ENCODE data around the gene MFN2.

DNA sequence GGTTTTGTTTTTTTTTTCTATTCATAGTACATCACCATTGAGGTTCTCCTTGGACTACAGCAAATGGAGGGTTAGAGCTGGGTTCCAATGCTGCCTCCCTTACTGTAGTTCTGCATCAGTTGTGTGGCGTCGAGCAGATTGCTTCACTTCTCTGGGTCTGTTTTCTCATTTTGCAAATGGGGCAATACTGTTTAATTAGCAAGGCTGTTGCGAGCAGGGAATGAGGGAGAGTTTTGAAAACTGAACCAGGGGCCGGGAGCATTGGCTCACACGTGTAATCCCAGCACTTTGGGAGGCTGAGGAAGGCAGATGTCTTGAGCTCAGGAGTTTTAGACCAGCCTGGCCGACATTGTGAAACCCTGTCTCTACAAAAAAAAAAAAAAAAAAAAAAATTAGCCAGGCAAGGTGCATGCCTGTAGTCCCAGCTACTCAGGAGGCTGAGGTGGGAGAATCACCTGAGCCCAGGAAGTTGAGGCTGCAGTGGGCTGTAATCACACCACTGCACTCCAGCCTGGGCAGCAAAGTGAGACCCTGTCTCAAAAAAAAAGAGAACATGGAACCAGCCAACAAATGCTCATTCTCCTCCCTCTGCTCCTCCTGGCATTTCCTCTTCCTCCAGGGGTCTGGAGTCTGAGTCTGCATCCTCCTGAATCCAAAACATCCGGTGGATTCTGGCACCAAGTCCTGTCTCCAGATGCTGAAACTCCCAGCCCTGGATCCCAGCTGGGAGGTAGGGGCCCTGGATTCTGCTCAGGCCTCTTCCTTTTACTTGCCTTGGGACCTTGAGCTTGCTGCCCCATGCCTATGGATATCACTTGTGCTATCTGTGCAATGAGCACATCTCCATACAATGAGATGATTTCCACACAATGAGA is 49.4 kb upstream of the MFN2 start:
- TF ChIP-seq POLR2AphosphoS5 (IDR thresholded peaks at IDR 0.05) = no peak
- TF ChIP-seq, protein P1, sequence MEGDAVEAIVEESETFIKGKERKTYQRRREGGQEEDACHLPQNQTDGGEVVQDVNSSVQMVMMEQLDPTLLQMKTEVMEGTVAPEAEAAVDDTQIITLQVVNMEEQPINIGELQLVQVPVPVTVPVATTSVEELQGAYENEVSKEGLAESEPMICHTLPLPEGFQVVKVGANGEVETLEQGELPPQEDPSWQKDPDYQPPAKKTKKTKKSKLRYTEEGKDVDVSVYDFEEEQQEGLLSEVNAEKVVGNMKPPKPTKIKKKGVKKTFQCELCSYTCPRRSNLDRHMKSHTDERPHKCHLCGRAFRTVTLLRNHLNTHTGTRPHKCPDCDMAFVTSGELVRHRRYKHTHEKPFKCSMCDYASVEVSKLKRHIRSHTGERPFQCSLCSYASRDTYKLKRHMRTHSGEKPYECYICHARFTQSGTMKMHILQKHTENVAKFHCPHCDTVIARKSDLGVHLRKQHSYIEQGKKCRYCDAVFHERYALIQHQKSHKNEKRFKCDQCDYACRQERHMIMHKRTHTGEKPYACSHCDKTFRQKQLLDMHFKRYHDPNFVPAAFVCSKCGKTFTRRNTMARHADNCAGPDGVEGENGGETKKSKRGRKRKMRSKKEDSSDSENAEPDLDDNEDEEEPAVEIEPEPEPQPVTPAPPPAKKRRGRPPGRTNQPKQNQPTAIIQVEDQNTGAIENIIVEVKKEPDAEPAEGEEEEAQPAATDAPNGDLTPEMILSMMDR (IDR thresholded peaks at IDR 0.05) = no peak
- no peak for TF ChIP-seq EP300 (IDR thresholded peaks at IDR 0.05; ENCODE audit: low read depth)
- no peak for TF ChIP-seq POLR2A (IDR thresholded peaks at IDR 0.05)

All from transverse colon (tissue), 4 donors.